Transverse colon (tissue), 3 donors: ENCODE results near the gene NEDD4L.

ENCODE experiments used
- CTCF ChIP-seq, 5 experiments: fragments of 200-600 bp in 3 of 5; fragments of 450-650 bp in 2 of 5; sonication (generic) in 3 of 5; IDR thresholded peaks; 1 replicate in 2 of 5; 2 replicates in 3 of 5; pipeline ENCODE4 v1.5.1; 2016 to 2017; ENCODE audit warnings: antibody characterized with exemption in 5 of 5, inconsistent platforms in 3 of 5, mild to moderate bottlenecking in 2 of 5, moderate library complexity in 1 of 5
- EP300 ChIP-seq: sonication (generic); formaldehyde crosslinking; IDR thresholded peaks from one replicate; pipeline ENCODE4 v1.6.1; 2017; ENCODE audit warnings: antibody characterized with exemption, low read depth

- TF ChIP-seq CTCF (IDR thresholded peaks at IDR 0.05) = no peak
- no peak for TF ChIP-seq EP300
These were observed 23.4 kb upstream of the NEDD4L start for GRCh38 chr18:58020567-58021107.
